Measurements from ENCODE around the gene TSPAN9. TPM values are rescaled to one million over a fixed set of nuclear protein-coding genes. Genes with fewer than 3 reads are reported as not detected.

The TSPAN9 gene
- polyA plus RNA-seq, 1 of the 3 experiments (the other 2 are of a cell fraction) = 34.9 TPM

DNA sequence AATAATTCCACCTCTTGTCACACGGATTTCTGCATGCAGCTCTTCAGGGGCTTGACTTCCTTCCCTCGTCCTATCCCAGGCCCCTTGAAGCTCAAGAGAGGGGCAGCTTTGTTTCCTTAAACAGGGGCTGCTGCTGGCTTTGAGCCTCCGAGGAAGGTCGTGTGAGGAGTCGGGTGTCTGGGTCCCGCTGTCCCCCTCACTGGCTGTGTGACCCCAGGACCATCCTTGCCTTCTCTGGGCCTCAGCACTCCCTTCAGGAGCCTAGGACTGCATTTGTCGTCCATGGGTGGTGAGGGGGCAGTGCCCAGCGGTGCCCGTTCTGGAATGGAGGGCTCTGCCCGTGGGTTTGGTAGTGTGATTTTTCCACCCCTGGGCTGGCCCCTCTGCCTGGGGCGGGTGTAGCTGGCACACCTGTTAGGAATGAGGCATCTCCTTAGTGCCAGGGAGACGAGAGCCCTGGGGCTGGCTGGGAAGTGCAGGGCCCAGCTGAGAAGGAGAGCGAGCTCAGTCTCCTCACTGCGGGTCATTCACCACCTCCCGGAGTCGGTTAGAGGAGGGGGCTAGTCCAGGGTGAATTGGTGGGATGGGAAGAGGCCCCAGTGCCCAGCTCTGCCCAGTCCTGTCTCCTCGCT lies 60.8 kb downstream of the TSPAN9 start:
- Histone ChIP-seq H2AFZ (ENCODE audit: low read depth) (no peak overlapping the region), H3K9ac (no peak overlapping the region), H3K4me3 (ENCODE audit: low read depth in 2 of 2, low read length in 1 of 2) (no peak overlapping the region), H3K36me3 (replicated peaks in 1 of 2; ENCODE audit: control insufficient read depth in 1 of 2, insufficient read depth in 2 of 2, low read length in 1 of 2) (no peaks in the 10 kb centered on the region), H3K4me2 (no peak overlapping the region), H3K9me2 (no peaks in the 10 kb centered on the region), H3K27me3 (ENCODE audit: insufficient read depth) (no peaks in the 10 kb centered on the region), H3K9me3 (no peaks in the 10 kb centered on the region), H3K27ac (ENCODE audit: low read depth in 2 of 2, low read length in 1 of 2) (no peak overlapping the region), H3K79me2 (ENCODE audit: insufficient read depth) (no peaks in the 10 kb centered on the region), H3K4me1 (ENCODE audit: control insufficient read depth in 1 of 2, insufficient read depth in 2 of 2, low read depth in 1 of 2, low read length in 1 of 2) (peaks cover 8 to 16% of the 10 kb centered on the region in 2 experiments; a peak in 3 of 4 replicates), H4K20me1 (ENCODE audit: insufficient read depth) (peaks cover 3% of the 10 kb centered on the region; the same call in 1 of the 2 replicates), H3F3A (replicated peaks; ENCODE audit: insufficient read depth) (no peaks in the 10 kb centered on the region)
- ChIA-PET POLR2A (interaction anchor here (0.6 kb wide), 2 partner anchors 61 to 401 kb away, joined by 3 to 4 read pairs; no protein-coding TSS in a partner anchor), CTCF (interaction anchor here (1.2 to 16.7 kb wide), 12 partner anchors 9 to 160 kb away, joined by 3 to 368 read pairs (median 22); no protein-coding TSS in a partner anchor)
- WGBS (ENCODE audit: low lambda C conversion rate) = 87% methylated on average over 11 of the region's 17 CpGs
- TF ChIP-seq FOXJ3 (CRISPR knock-in tag; IDR thresholded peaks at IDR 0.05) (no peak), GATA2 (CRISPR knock-in tag; IDR thresholded peaks at IDR 0.05) (no peak), YY1 (IDR thresholded peaks at IDR 0.05; ENCODE audit: low read depth) (no peak), GABPA (IDR thresholded peaks at IDR 0.05; ENCODE audit: low read depth) (no peak), RFX5 (IDR thresholded peaks at IDR 0.05; ENCODE audit: low read length) (no peak), EP300 (IDR thresholded peaks at IDR 0.05; ENCODE audit: borderline replicate concordance in 1 of 2, low read depth in 1 of 2, low read length in 1 of 2) (no peak), CHD2 (IDR thresholded peaks at IDR 0.05; ENCODE audit: low read length, partially characterized antibody) (no peak), EZH2phosphoT487 (IDR thresholded peaks at IDR 0.05; ENCODE audit: borderline replicate concordance, low read depth) (no peak), TEAD4 (IDR thresholded peaks at IDR 0.05; ENCODE audit: borderline replicate concordance, insufficient read depth) (no peak), TAF1 (IDR thresholded peaks at IDR 0.05; ENCODE audit: borderline replicate concordance, low read depth, low read length) (no peak), SIN3A (IDR thresholded peaks at IDR 0.05; ENCODE audit: borderline replicate concordance, low read depth, low read length) (no peak), JUND (IDR thresholded peaks at IDR 0.05) (no peak), FOSL2 (IDR thresholded peaks at IDR 0.05; ENCODE audit: borderline replicate concordance, low read depth) (no peak), NFIC (IDR thresholded peaks at IDR 0.05; ENCODE audit: borderline replicate concordance) (no peak), FOXM1 (IDR thresholded peaks at IDR 0.05; ENCODE audit: low read depth) (no peak), NRF1 (IDR thresholded peaks at IDR 0.05; ENCODE audit: low read depth, low read length) (no peak)
- TF ChIP-seq, protein P1, sequence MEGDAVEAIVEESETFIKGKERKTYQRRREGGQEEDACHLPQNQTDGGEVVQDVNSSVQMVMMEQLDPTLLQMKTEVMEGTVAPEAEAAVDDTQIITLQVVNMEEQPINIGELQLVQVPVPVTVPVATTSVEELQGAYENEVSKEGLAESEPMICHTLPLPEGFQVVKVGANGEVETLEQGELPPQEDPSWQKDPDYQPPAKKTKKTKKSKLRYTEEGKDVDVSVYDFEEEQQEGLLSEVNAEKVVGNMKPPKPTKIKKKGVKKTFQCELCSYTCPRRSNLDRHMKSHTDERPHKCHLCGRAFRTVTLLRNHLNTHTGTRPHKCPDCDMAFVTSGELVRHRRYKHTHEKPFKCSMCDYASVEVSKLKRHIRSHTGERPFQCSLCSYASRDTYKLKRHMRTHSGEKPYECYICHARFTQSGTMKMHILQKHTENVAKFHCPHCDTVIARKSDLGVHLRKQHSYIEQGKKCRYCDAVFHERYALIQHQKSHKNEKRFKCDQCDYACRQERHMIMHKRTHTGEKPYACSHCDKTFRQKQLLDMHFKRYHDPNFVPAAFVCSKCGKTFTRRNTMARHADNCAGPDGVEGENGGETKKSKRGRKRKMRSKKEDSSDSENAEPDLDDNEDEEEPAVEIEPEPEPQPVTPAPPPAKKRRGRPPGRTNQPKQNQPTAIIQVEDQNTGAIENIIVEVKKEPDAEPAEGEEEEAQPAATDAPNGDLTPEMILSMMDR (IDR thresholded peaks at IDR 0.05) = no peak
- TF ChIP-seq, protein P2, sequence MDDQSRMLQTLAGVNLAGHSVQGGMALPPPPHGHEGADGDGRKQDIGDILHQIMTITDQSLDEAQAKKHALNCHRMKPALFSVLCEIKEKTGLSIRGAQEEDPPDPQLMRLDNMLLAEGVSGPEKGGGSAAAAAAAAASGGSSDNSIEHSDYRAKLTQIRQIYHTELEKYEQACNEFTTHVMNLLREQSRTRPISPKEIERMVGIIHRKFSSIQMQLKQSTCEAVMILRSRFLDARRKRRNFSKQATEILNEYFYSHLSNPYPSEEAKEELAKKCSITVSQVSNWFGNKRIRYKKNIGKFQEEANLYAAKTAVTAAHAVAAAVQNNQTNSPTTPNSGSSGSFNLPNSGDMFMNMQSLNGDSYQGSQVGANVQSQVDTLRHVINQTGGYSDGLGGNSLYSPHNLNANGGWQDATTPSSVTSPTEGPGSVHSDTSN (IDR thresholded peaks at IDR 0.05) = no peak
- TF ChIP-seq, protein P3, sequence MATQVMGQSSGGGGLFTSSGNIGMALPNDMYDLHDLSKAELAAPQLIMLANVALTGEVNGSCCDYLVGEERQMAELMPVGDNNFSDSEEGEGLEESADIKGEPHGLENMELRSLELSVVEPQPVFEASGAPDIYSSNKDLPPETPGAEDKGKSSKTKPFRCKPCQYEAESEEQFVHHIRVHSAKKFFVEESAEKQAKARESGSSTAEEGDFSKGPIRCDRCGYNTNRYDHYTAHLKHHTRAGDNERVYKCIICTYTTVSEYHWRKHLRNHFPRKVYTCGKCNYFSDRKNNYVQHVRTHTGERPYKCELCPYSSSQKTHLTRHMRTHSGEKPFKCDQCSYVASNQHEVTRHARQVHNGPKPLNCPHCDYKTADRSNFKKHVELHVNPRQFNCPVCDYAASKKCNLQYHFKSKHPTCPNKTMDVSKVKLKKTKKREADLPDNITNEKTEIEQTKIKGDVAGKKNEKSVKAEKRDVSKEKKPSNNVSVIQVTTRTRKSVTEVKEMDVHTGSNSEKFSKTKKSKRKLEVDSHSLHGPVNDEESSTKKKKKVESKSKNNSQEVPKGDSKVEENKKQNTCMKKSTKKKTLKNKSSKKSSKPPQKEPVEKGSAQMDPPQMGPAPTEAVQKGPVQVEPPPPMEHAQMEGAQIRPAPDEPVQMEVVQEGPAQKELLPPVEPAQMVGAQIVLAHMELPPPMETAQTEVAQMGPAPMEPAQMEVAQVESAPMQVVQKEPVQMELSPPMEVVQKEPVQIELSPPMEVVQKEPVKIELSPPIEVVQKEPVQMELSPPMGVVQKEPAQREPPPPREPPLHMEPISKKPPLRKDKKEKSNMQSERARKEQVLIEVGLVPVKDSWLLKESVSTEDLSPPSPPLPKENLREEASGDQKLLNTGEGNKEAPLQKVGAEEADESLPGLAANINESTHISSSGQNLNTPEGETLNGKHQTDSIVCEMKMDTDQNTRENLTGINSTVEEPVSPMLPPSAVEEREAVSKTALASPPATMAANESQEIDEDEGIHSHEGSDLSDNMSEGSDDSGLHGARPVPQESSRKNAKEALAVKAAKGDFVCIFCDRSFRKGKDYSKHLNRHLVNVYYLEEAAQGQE (IDR thresholded peaks at IDR 0.05; ENCODE audit: low read depth, low read length) = no peak
- TF ChIP-seq, protein P4, sequence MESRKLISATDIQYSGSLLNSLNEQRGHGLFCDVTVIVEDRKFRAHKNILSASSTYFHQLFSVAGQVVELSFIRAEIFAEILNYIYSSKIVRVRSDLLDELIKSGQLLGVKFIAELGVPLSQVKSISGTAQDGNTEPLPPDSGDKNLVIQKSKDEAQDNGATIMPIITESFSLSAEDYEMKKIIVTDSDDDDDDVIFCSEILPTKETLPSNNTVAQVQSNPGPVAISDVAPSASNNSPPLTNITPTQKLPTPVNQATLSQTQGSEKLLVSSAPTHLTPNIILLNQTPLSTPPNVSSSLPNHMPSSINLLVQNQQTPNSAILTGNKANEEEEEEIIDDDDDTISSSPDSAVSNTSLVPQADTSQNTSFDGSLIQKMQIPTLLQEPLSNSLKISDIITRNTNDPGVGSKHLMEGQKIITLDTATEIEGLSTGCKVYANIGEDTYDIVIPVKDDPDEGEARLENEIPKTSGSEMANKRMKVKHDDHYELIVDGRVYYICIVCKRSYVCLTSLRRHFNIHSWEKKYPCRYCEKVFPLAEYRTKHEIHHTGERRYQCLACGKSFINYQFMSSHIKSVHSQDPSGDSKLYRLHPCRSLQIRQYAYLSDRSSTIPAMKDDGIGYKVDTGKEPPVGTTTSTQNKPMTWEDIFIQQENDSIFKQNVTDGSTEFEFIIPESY (IDR thresholded peaks at IDR 0.05; ENCODE audit: borderline replicate concordance, low read depth) = no peak
- peak; percentile 27 for DNase-seq

Measured in SK-N-SH (cell line).